Measurements from ENCODE around the gene UBXN7.

DNA sequence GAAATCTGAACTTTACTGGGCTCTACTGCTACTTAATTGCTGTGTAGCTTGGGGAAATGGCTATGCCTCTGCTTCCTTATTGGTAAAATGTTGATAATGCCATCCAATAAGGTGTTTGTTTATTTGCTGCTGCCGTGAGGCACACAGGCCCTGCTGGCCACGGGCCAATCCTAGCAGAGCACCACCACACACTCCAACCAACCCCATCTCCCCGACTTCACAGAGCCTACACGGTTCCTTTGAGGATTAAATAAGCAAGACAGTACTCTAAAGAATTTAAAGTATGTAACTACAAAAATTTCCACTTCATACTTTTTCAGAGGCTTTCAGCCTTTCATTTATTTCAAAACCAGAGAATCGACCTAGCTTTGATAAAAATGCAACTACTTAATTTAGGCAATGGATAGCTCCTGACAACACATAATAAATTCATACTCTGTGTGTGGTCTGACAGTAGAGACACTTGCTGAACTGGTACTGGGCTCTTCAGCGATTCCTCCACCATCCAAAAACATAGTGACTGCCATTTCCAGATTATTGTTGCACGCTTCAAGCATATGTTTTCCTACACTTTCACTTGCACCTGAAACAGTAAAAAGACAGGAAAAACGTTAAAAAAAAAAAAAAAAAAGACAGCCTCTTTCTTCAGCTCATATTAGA, 25.3 kb downstream of the UBXN7 start:
- TF ChIP-seq, protein P1, sequence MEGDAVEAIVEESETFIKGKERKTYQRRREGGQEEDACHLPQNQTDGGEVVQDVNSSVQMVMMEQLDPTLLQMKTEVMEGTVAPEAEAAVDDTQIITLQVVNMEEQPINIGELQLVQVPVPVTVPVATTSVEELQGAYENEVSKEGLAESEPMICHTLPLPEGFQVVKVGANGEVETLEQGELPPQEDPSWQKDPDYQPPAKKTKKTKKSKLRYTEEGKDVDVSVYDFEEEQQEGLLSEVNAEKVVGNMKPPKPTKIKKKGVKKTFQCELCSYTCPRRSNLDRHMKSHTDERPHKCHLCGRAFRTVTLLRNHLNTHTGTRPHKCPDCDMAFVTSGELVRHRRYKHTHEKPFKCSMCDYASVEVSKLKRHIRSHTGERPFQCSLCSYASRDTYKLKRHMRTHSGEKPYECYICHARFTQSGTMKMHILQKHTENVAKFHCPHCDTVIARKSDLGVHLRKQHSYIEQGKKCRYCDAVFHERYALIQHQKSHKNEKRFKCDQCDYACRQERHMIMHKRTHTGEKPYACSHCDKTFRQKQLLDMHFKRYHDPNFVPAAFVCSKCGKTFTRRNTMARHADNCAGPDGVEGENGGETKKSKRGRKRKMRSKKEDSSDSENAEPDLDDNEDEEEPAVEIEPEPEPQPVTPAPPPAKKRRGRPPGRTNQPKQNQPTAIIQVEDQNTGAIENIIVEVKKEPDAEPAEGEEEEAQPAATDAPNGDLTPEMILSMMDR (IDR thresholded peaks at IDR 0.05 in 4 of 5, conservative IDR thresholded peaks at IDR 0.05 in 1 of 5): no peak
- no peak for TF ChIP-seq POLR2A (IDR thresholded peaks at IDR 0.05)

Data from gastrocnemius medialis (tissue), 4 donors.